Measurements from ENCODE around the gene SIGLEC10.

SIGLEC10 gene

GRCh38 chr19:51365965-51366388 is 51.5 kb downstream of the SIGLEC10 start, which contains the start of gene ETFB:
TSS of gene ETFB (minus strand) at chr19:51366388. CDS start at chr19:51366326, 62 bp downstream.
- no peak for DNase-seq (ENCODE audit: low spot score)

GRCh38 chr19:51365211-51365964 is 52.1 kb downstream of the SIGLEC10 start:
- no peak for DNase-seq (ENCODE audit: low spot score)

DNA sequence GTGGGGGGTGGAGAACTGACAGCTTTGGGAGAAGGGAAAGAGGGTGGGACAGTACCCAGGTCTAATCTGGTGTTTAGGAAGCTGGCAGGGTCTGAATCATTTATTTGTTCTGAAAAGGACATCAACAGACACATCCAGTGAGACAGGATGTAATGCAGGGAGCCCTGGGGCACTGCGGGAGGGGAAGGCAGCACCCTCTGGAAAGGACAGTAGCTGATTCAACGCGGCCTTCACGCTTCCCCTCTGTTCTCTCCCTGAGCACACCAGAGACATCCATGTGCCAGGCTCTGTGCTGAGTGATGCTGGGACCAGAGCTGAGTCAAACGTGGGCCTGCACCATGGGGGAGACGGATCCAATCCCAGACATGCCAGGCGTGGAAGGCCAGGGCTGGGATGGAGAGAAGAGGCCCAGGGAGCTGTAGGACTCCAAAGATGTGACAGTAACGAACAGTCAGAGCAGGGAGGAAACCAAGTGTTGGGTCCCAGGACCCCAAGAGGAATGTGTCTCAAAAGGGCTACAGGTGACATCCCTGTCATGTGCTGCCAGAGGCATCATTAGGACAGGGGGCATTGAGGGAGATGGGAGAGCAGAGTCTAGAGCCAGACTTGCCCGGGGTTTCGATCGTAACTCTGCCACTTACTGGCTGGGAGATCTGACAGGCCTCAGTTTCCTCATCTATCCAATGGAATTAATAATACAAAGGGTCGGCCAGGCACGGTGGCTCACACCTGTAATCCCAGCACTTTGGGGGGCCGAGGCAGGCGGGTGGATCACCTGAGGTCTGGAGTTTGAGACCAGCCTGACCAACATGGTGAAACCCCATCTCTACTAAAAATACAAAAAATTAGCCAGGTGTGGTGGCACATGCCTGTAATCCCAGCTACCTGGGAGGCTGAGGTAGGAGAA is 53.0 kb downstream of the SIGLEC10 start:
- DNase-seq (ENCODE audit: low spot score) = no peak

- DNase-seq (ENCODE audit: low spot score) = no peak
These were observed 56.2 kb downstream of the SIGLEC10 start for GRCh38 chr19:51361239-51361638.

All from ecto neural progenitor cell (in vitro differentiated cells).